Activated B cell treated with CpG ODN at 0.5 μM for 24 hours (primary cell): ENCODE data around the gene INSM1. TPM values are rescaled to one million over a fixed set of nuclear protein-coding genes. Genes with fewer than 3 reads are reported as not detected.

Source experiments
- ATAC-seq: fragments of 200-7000 bp; cut with Tn5 transposase; one replicate; pipeline ENCODE4 v1.10.0; 2021; ENCODE audit warnings: low read depth, mild to moderate bottlenecking, moderate library complexity
- CTCF ChIA-PET: fragments of 350-600 bp; sonication (Branson Sonifier 250); formaldehyde crosslinking; loops from one replicate; lab custom pipeline; 2021; ENCODE audit warnings: antibody characterized with exemption; lab: Charles Lee
- POLR2A ChIA-PET: fragments of 350-600 bp; sonication (Branson Sonifier 250); formaldehyde crosslinking; loops from one replicate; lab custom pipeline; 2021; ENCODE audit warnings: antibody characterized with exemption; lab: Charles Lee
- DNase-seq: peaks from one replicate; pipeline ENCODE4 v3.0.0; 2022
- H3K27ac Mint-ChIP-seq: one replicate; pipeline ENCODE4 v1.8.0; 2020; ENCODE audit warnings: mixed read lengths
- H3K27me3 Mint-ChIP-seq: one replicate; pipeline ENCODE4 v1.8.0; 2021; ENCODE audit warnings: mixed read lengths
- H3K36me3 Mint-ChIP-seq: one replicate; pipeline ENCODE4 v1.8.0; 2021; ENCODE audit warnings: low read depth, mixed read lengths
- H3K4me1 Mint-ChIP-seq: one replicate; pipeline ENCODE4 v1.8.0; 2021; ENCODE audit warnings: mixed read lengths
- H3K4me3 Mint-ChIP-seq: one replicate; pipeline ENCODE4 v1.8.0; 2020; ENCODE audit warnings: mild to moderate bottlenecking, mixed read lengths
- H3K9me3 Mint-ChIP-seq: one replicate; pipeline ENCODE4 v1.8.0; 2020; ENCODE audit warnings: mixed read lengths
- intact Hi-C: fragments of 100-400 bp; cut with micrococcal nuclease; formaldehyde crosslinking; loops from one replicate; pipeline ENCODE4 v1.15.1; 2024
- total RNA-seq: library from RNA; stranded (reverse); gene quantifications from 2 replicates; pipeline ENCODE4 v1.2.3, GENCODE V29; 2022
- TF ChIP-seq, protein P1 (sequence below): fragments of 200-600 bp; IDR thresholded peaks from one replicate; pipeline ENCODE4 v1.8.0; 2022; ENCODE audit warnings: antibody characterized with exemption, mild to moderate bottlenecking

INSM1 gene
- total RNA-seq, 1 donor from 2014 or later = not detected

DNA sequence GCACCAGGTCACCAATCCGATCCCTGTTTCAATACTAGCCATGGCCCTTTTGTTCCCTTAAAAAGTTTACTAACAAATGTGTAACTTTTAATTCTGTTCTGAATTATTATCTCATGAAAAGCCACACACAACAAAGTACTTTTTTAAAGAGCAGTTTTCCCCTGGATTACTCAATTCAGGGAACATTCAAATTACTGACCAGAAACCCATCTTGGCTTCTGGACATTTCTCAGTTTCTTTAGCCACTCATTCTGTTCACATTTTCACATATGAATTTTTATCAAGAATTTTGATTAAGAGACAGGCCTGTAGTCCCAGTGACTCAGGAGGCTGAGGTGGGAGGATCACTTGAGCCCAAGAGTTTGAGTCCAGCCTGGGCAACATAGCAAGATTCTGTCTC lies 47.4 kb downstream of the INSM1 start:
- ChIA-PET CTCF (no interaction called here), POLR2A (no interaction called here)
- ATAC-seq (no peak), DNase-seq (no peak)
- peaks cover 9% of the 10 kb centered on the region for H3K4me1 Mint-ChIP-seq
- H3K27me3 Mint-ChIP-seq = no peaks in the 10 kb centered on the region
- TF ChIP-seq, protein P1, sequence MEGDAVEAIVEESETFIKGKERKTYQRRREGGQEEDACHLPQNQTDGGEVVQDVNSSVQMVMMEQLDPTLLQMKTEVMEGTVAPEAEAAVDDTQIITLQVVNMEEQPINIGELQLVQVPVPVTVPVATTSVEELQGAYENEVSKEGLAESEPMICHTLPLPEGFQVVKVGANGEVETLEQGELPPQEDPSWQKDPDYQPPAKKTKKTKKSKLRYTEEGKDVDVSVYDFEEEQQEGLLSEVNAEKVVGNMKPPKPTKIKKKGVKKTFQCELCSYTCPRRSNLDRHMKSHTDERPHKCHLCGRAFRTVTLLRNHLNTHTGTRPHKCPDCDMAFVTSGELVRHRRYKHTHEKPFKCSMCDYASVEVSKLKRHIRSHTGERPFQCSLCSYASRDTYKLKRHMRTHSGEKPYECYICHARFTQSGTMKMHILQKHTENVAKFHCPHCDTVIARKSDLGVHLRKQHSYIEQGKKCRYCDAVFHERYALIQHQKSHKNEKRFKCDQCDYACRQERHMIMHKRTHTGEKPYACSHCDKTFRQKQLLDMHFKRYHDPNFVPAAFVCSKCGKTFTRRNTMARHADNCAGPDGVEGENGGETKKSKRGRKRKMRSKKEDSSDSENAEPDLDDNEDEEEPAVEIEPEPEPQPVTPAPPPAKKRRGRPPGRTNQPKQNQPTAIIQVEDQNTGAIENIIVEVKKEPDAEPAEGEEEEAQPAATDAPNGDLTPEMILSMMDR = no peak
- no peak overlapping the region for H3K27ac Mint-ChIP-seq
- H3K9me3 Mint-ChIP-seq = no peaks in the 10 kb centered on the region
- intact Hi-C loops = no loop called here
- H3K4me3 Mint-ChIP-seq = no peak overlapping the region
- peaks cover 20% of the 10 kb centered on the region for H3K36me3 Mint-ChIP-seq

DNA sequence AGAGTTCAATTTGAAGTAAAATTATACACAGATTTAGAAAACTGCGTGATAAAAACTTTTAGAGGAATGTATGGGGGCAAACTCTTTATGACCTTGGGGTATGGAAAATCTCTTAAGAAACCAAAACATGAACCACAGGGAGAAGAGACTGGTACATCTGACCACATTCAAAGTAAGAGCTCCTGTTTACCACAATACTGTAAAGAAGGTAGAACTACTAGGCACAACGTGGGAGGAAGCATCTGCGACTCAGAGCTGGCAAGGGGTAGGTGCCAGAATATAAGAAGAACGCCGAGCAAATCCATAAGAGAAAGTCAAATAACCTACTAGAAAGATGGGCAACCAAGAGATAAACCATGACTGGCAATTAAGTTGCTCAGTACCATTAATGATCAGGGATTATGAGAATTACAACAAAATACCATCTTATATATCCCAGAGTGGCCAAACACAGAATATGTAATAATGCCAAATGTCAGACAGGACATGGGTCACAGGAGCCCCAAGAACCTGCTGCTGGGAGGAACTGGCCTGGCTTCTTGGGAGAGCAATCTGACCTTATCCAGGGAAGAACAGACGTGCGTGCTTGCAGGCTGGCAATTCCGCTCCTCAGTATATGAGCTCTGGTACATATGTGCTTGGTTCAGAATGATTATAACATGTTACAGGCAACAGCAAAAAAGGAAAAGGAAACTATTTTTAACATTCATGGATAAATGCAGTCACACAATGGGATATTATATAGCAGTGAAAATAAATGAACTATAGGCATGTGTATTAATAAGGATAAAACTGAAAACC lies 50.2 kb downstream of the INSM1 start:
- intact Hi-C loops = no loop called here
- TF ChIP-seq, protein P1 = no peak
- Mint-ChIP-seq H3K9me3 (no peaks in the 10 kb centered on the region), H3K36me3 (peaks cover 20% of the 10 kb centered on the region), H3K27me3 (no peaks in the 10 kb centered on the region), H3K4me1 (peaks cover 4% of the 10 kb centered on the region), H3K27ac (no peak overlapping the region), H3K4me3 (no peak overlapping the region)
- no peak for ATAC-seq
- CTCF ChIA-PET = no interaction called here
- POLR2A ChIA-PET = no interaction called here
- DNase-seq = no peak
